ENCODE results near the gene MAEL.
"Not testable (repeated sequence)": the region's sequence is repeated elsewhere in the genome, so short reads cannot be mapped to it uniquely, and the experiment has no call there.

MAEL gene

GRCh38 chr1:166978821-166979220 lies 10.3 kb upstream of the MAEL start:
- DNase-seq (ENCODE audit: low spot score) = no peak

- no peak for DNase-seq (ENCODE audit: low spot score)
Observed at GRCh38 chr1:166980383-166980782, 8.7 kb upstream of the MAEL start.

DNA sequence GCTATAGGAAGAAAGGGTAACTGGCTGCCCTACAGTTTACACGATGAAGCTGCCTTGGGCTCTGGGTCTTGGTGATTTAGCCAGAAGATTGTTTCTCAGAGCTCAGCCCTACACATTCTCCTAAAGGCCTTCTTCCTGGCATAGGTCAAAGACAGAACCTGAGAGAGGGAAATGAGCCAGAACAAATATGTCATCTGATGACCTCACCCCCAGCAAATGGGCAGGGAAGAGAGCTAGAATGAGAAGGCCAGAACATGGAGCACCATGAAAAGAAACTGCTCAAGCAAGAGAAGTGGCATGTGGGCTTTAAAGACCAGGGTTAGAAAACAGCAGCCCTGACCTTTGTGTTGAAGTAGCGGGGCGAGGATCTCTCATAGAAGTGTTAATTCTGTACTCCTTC lies 8.3 kb upstream of the MAEL start:
- no peak for DNase-seq (ENCODE audit: low spot score)

GRCh38 chr1:166981589-166981988 lies 7.5 kb upstream of the MAEL start:
- no peak for DNase-seq (ENCODE audit: low spot score)

DNA sequence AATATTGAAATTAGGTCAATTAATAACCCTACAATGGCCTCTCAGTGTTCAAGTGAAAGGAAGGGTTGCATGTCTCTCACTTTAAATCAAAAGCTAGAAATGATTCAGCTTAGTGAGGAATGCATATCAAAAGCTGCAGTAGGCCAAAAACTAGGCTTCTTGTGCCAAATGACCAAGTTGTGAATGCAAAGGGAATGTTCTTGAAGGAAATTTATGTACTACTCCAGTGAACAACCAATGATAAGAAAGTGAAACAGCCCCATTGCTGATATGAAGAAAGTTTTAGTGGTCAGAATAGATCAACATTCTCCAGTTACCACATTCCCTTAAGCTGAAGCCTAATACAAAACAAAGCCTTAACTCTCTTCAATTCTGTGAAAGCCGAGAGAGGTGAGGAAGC lies 10.0 kb downstream of the MAEL start:
- no peak for DNase-seq (ENCODE audit: low spot score)

- DNase-seq (ENCODE audit: low spot score) = no peak
Observed at GRCh38 chr1:166999500-167000055, 10.5 kb downstream of the MAEL start.

DNA sequence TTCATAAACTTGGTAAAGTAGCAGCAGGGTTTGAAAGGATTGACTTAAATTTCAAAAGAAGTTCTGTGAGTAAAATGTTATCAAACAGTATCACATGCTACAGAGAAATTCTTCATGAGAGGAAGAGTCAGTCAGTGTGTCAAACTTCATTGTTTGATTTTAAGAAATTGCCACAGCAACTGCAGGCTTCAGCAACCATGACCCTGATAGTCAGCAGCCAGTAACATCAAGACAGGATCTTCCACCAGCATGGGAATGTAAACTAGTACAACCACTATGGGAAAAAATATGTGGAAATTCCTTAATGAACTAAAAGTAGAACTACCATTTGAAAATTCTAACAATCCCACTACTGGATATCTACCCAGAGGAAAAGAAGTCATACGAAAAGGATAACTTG lies 11.5 kb downstream of the MAEL start:
- DNase-seq (ENCODE audit: low spot score) = no peak

- DNase-seq (ENCODE audit: low spot score) = no peak
Observed at GRCh38 chr1:167002354-167002753, 13.3 kb downstream of the MAEL start.

DNA sequence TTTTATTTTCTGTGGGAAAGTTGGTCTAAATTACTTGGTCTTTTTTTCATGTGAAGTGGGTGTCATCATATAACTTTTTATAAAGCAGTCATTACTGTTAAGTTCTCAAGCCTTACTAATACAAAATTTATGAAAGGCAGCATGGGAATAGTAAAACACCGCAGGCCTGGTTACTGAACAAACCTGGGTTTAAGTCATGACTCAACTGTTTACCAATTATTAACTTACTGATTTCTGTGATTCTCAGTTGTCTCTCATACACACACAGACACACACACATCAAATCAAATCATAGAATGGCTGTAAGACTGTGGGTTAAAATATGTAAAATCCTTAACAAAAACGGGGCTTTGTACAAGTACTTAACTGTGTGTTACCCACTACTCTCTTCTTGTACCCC lies 14.6 kb downstream of the MAEL start:
- no peak for DNase-seq (ENCODE audit: low spot score)

DNA sequence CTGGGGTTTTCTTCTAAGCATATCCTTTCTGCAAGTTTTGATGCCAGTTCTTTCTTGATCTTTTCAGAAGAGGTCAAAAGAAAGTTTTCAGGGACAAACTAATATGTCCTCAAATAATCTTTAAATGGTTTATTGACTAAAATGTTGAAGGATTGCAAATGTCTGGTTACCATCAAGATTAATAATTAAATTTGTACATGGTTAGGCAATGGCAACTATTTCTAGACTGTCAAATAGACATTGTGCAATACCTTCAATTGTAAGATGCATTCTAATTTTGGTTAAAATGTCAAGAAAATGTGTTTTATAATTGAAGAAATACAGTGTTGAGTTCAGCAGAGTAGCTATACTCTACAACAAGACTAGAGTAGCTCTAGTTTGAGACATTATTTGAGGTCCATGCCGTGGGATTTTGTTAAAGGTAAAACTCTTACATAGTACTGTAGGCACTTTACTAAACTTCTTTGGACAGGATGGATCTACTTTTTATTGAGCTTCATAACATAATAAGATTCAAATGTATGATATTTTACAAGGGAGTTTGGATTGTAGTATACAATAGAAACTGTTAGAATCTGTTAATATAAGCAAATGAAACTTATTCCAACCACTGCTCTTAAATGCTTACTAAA lies 22.6 kb downstream of the MAEL start:
- no peak for DNase-seq (ENCODE audit: low spot score)

- DNase-seq (ENCODE audit: low spot score) = no peak
Observed at GRCh38 chr1:167012570-167012969, 23.5 kb downstream of the MAEL start.

GRCh38 chr1:167013108-167013929 lies 24.2 kb downstream of the MAEL start:
- DNase-seq (ENCODE audit: low spot score) = no peak

GRCh38 chr1:167016100-167016750 lies 27.1 kb downstream of the MAEL start:
- DNase-seq (ENCODE audit: low spot score) = no peak

GRCh38 chr1:167022384-167022783 lies 33.3 kb downstream of the MAEL start:
- no peak for DNase-seq (ENCODE audit: low spot score)

GRCh38 chr1:167029553-167029952 lies 40.5 kb downstream of the MAEL start:
- not testable (repeated sequence) for DNase-seq (ENCODE audit: low spot score)

DNA sequence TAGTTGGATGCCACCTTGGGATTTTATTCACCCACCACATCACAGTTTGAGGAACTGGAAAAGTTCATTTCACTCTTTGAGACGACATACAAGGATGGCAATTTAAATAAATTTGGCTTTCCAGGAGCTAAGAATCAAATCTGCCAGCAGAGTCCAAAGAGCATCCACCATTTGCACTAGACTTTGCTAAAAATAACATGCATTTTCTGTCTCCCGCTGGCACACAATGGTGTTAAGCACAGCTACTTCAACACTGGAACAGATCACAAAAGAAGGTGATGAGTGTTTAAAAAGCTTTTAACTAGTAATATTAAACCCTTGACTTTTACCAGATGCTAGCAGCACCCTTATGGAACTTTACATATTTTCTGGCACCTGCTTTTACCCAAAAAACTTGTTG lies 44.6 kb downstream of the MAEL start:
- DNase-seq (ENCODE audit: low spot score) = no peak

- DNase-seq (ENCODE audit: low spot score) = peak; percentile 61
Observed at GRCh38 chr1:167043752-167044488, 54.8 kb downstream of the MAEL start.

DNA sequence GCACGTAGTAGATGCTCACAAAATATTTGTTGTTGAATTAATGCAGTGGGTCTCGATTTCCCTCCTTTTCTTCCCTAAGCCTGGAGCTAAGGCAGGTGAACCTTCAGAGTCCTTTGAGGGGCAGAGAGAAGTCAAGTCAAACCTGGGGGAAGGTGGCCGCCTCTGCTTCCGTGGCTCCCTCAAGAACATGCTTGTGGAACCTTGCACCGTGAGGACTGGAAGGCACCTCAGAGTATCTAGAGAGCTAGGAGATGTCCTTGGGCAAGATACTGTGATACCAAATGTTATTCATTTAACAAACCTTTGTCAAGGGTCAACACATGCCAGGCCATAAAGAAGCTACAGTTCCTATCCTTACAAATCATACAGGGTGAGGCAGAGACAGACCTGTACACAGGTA lies 62.8 kb downstream of the MAEL start:
- no peak for DNase-seq (ENCODE audit: low spot score)

DNA sequence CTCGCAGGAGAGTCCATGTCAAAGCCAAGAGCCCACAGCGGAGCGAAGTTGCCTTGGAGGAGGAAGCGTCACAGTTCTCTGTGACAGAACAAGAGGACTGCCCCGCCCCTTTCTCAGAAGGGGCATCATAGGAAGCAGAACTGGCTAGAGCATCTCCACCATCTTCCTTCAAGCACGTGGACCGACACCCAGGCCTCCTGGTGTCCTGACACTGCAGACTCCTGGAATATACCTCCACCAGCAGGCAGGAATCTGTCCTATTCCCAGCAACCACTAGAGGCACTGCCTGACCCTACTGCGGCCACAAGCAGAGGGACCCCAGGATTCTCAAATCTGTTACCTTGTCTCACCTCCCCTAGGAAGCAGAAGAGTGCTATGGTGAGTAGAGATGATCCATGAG lies 63.3 kb downstream of the MAEL start:
- no peak for DNase-seq (ENCODE audit: low spot score)

GRCh38 chr1:167054531-167054930 lies 65.5 kb downstream of the MAEL start:
- DNase-seq (ENCODE audit: low spot score) = no peak

DNA sequence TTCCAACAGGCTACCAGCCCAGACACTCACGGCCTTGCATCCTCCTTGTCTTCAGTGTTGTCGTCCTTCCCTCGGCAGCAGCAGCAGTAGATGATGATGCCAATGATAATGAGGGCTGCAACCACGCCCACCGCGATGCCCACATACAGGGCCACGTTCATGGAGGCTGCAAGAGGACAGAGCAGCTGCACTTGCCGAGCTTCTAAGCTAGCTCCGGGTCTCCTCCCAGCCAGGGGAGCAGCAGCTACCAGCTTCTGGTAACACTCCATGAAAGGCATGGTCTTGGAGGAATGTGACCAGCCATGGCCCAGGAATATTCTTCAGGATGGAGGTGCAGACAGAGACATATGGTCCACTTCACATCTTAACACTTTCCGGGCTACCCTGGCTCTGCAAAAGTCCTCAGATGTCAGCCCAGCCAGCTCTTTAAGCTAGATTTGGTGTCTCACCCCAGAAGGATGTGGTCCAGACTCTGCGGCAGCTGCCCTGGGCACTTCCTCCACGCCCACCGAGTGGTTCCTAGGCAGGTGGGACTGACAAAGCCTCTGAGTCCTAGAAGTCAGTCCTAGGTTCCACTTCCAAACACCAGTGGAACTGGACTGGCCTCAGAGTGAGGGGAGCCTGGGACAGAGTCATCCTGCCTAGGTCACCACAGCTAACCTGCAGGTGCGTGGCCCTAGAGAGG lies 66.0 kb downstream of the MAEL start:
- DNase-seq (ENCODE audit: low spot score) = no peak

Data from CD4-positive, alpha-beta T cell treated with Interleukin-15 for 4 hours (primary cell).